ENCODE measurements around the gene POLR2F. TPM values are rescaled to one million over a fixed set of nuclear protein-coding genes. Genes with fewer than 3 reads are reported as not detected.
"Not testable (repeated sequence)": the region's sequence is repeated elsewhere in the genome, so short reads cannot be mapped to it uniquely, and the experiment has no call there.

Gene POLR2F
- total and polyA plus RNA-seq, 2 donors: 24.7 to 126 TPM

- Histone ChIP-seq H3K4me3 (ENCODE audit: low read depth, low read length) (peak overlapping the region; percentile 79), H3K27ac (ENCODE audit: low read depth) (no peak overlapping the region), H3K4me1 (ENCODE audit: insufficient read depth) (no peaks in the 10 kb centered on the region), H3K36me3 (ENCODE audit: insufficient read depth) (no peaks in the 10 kb centered on the region)
- no peak for DNase-seq (ENCODE audit: extremely low spot score)
- under 1% methylated on average over 13 of the region's 13 CpGs for WGBS
Observed at GRCh38 chr22:37953062-37953436, 450 bp upstream of the POLR2F start.

- peak overlapping the region; percentile 79 for H3K4me3 ChIP-seq (ENCODE audit: low read depth, low read length)
- WGBS: 60% methylated on average over 4 of the region's 4 CpGs
- DNase-seq (ENCODE audit: extremely low spot score): no peak
- H3K27ac ChIP-seq (ENCODE audit: low read depth): no peak overlapping the region
- no peaks in the 10 kb centered on the region for H3K36me3 ChIP-seq (ENCODE audit: insufficient read depth)
- no peaks in the 10 kb centered on the region for H3K4me1 ChIP-seq (ENCODE audit: insufficient read depth)
Observed at GRCh38 chr22:37954686-37955085, 1.2 kb downstream of the POLR2F start.

- not testable (repeated sequence) for H3K27ac ChIP-seq (ENCODE audit: low read depth); DNase-seq (ENCODE audit: extremely low spot score); H3K4me1 ChIP-seq (ENCODE audit: insufficient read depth); H3K4me3 ChIP-seq (ENCODE audit: low read depth, low read length); H3K36me3 ChIP-seq (ENCODE audit: insufficient read depth)
- WGBS: 82% methylated on average over 15 of the region's 15 CpGs
Observed at GRCh38 chr22:37955825-37956397, 2.4 kb downstream of the POLR2F start.

GRCh38 chr22:37957232-37957631, 3.7 kb downstream of the POLR2F start:
- 89% methylated on average over 4 of the region's 4 CpGs for WGBS
- Histone ChIP-seq H3K27ac (ENCODE audit: low read depth) (no peak overlapping the region), H3K36me3 (ENCODE audit: insufficient read depth) (no peaks in the 10 kb centered on the region), H3K4me3 (ENCODE audit: low read depth, low read length) (no peak overlapping the region), H3K4me1 (ENCODE audit: insufficient read depth) (no peaks in the 10 kb centered on the region)
- DNase-seq (ENCODE audit: extremely low spot score): no peak

- Histone ChIP-seq H3K4me1 (ENCODE audit: insufficient read depth) (no peaks in the 10 kb centered on the region), H3K4me3 (ENCODE audit: low read depth, low read length) (no peak overlapping the region), H3K27ac (ENCODE audit: low read depth) (no peak overlapping the region), H3K36me3 (ENCODE audit: insufficient read depth) (no peaks in the 10 kb centered on the region)
- DNase-seq (ENCODE audit: extremely low spot score): no peak
- WGBS: 94% methylated on average over 18 of the region's 18 CpGs
Observed at GRCh38 chr22:37959231-37959825, 5.8 kb downstream of the POLR2F start.

- Histone ChIP-seq H3K4me1 (ENCODE audit: insufficient read depth) (no peaks in the 10 kb centered on the region), H3K36me3 (ENCODE audit: insufficient read depth) (no peaks in the 10 kb centered on the region), H3K4me3 (ENCODE audit: low read depth, low read length) (no peak overlapping the region), H3K27ac (ENCODE audit: low read depth) (no peak overlapping the region)
- WGBS: 97% methylated on average over 4 of the region's 4 CpGs
- no peak for DNase-seq (ENCODE audit: extremely low spot score)
Observed at GRCh38 chr22:37961062-37961461, 7.6 kb downstream of the POLR2F start.

- H3K4me3 ChIP-seq (ENCODE audit: low read depth, low read length): no peak overlapping the region
- no peak for DNase-seq (ENCODE audit: extremely low spot score)
- H3K4me1 ChIP-seq (ENCODE audit: insufficient read depth): no peaks in the 10 kb centered on the region
- H3K27ac ChIP-seq (ENCODE audit: low read depth): no peak overlapping the region
- WGBS: 80% methylated on average over 9 of the region's 9 CpGs
- H3K36me3 ChIP-seq (ENCODE audit: insufficient read depth): no peaks in the 10 kb centered on the region
Observed at GRCh38 chr22:37965940-37966664, 12.6 kb downstream of the POLR2F start.

GRCh38 chr22:37967147-37967546, 13.6 kb downstream of the POLR2F start:
- H3K27ac ChIP-seq (ENCODE audit: low read depth): no peak overlapping the region
- DNase-seq (ENCODE audit: extremely low spot score): no peak
- no peaks in the 10 kb centered on the region for H3K36me3 ChIP-seq (ENCODE audit: insufficient read depth)
- H3K4me3 ChIP-seq (ENCODE audit: low read depth, low read length): no peak overlapping the region
- WGBS: 60% methylated on average over 1 of the region's 1 CpG
- no peaks in the 10 kb centered on the region for H3K4me1 ChIP-seq (ENCODE audit: insufficient read depth)

GRCh38 chr22:37967637-37968451, 14.3 kb downstream of the POLR2F start:
- Histone ChIP-seq H3K36me3 (ENCODE audit: insufficient read depth) (no peaks in the 10 kb centered on the region), H3K27ac (ENCODE audit: low read depth) (no peak overlapping the region), H3K4me1 (ENCODE audit: insufficient read depth) (no peaks in the 10 kb centered on the region), H3K4me3 (ENCODE audit: low read depth, low read length) (no peak overlapping the region)
- DNase-seq (ENCODE audit: extremely low spot score): no peak
- 81% methylated on average over 14 of the region's 14 CpGs for WGBS

GRCh38 chr22:37968452-37969251, 15.2 kb downstream of the POLR2F start:
- WGBS: 92% methylated on average over 5 of the region's 5 CpGs
- Histone ChIP-seq H3K27ac (ENCODE audit: low read depth) (no peak overlapping the region), H3K36me3 (ENCODE audit: insufficient read depth) (no peaks in the 10 kb centered on the region)

GRCh38 chr22:37970864-37971263, 17.4 kb downstream of the POLR2F start:
- WGBS: 87% methylated on average over 4 of the region's 4 CpGs
- DNase-seq (ENCODE audit: extremely low spot score): no peak
- H3K36me3 ChIP-seq (ENCODE audit: insufficient read depth): no peaks in the 10 kb centered on the region
- no peak overlapping the region for H3K4me3 ChIP-seq (ENCODE audit: low read depth, low read length)
- H3K27ac ChIP-seq (ENCODE audit: low read depth): no peak overlapping the region
- H3K4me1 ChIP-seq (ENCODE audit: insufficient read depth): no peaks in the 10 kb centered on the region

More at GRCh38 chr22:37968452-37969251, 15.2 kb downstream of the POLR2F start:
- Histone ChIP-seq H3K4me3 (ENCODE audit: low read depth, low read length) (no peak overlapping the region), H3K4me1 (ENCODE audit: insufficient read depth) (no peaks in the 10 kb centered on the region)
- DNase-seq (ENCODE audit: extremely low spot score): no peak

GRCh38 chr22:37971475-37972434, 18.3 kb downstream of the POLR2F start:
- H3K4me3 ChIP-seq (ENCODE audit: low read depth, low read length): no peak overlapping the region
- DNase-seq (ENCODE audit: extremely low spot score): no peak
- H3K27ac ChIP-seq (ENCODE audit: low read depth): no peak overlapping the region
- no peaks in the 10 kb centered on the region for H3K36me3 ChIP-seq (ENCODE audit: insufficient read depth)
- WGBS: 72% methylated on average over 7 of the region's 7 CpGs
- H3K4me1 ChIP-seq (ENCODE audit: insufficient read depth): no peaks in the 10 kb centered on the region
